ENCODE measurements around the gene OOSP3. TPM values are rescaled to one million over a fixed set of nuclear protein-coding genes. Genes with fewer than 3 reads are reported as not detected.
"Not testable (repeated sequence)": the region's sequence is repeated elsewhere in the genome, so short reads cannot be mapped to it uniquely, and the experiment has no call there.

Gene OOSP3, protein sequence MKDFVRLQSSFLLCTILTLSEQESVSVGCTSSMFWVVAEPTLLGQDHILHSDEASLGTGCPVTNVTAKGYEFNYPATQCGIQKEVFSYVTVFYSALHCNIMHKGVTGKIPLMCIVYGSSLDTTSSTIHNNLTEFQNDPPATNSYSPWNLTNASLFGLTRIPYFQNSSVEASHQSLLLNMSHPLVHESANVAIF
- total RNA-seq (2014; rRNA removed; shearing (Covaris generic)) = not detected in 2 replicates

DNA sequence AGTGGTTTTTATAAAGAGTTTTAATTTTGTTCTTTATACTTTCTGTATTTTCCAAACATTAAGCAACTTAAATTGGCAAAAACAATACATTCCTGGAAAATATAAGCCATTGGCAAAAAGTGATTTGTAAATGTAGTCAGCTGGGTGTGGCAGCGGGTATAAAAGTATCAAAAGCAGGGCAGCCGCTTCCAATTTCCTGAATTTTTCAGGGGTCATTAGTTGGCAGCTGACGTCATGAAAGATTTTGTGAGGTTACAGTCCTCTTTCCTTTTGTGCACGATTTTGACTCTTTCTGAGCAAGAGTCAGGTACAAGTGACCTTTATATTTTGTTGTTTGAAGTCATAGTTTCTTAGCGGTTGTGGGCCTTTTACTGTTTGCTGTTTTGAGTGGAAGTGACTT is at the start of gene OOSP3:
Gene OOSP3, plus strand, starts transcription at position 208 of the 400 bp plus-strand sequence. Its CDS starts 27 bp downstream, at position 235.
- Histone ChIP-seq H3K27ac (no peak within 1 kb of the TSS), H3K36me3 (no peaks in the 10 kb centered on the region), H3K9me3 (replicated peaks) (no peaks in the 10 kb centered on the region), H3K4me1 (no peaks in the 10 kb centered on the region), H3K27me3 (no peaks in the 10 kb centered on the region), H3K4me3 (no peak within 1 kb of the TSS)
- no peak for DNase-seq

DNA sequence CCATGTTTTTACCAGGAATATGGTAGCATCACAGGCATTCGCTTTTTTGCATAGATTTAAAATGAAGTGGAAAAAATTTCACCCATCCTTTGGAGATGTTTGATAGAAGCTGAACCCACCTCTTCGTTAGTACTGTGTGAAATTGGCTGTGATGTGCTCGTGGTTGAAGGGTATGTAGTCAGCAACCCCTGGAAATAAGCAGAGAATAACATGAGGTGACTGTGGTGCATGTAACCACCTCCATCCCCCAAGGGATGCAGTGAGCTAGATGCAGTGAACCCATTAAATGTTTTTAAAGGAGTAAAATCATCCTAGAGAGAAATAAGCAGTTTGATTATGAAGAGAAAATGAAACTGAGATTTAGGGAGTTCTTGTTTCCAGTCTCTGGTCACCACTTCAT is 49.2 kb upstream of the OOSP3 start:
- no peak overlapping the region for H3K27ac ChIP-seq
- no peaks in the 10 kb centered on the region for H3K9me3 ChIP-seq (replicated peaks)
- no peak for DNase-seq
- H3K27me3 ChIP-seq = no peaks in the 10 kb centered on the region
- no peaks in the 10 kb centered on the region for H3K36me3 ChIP-seq
- H3K4me3 ChIP-seq = no peak overlapping the region
- H3K4me1 ChIP-seq = no peaks in the 10 kb centered on the region

DNA sequence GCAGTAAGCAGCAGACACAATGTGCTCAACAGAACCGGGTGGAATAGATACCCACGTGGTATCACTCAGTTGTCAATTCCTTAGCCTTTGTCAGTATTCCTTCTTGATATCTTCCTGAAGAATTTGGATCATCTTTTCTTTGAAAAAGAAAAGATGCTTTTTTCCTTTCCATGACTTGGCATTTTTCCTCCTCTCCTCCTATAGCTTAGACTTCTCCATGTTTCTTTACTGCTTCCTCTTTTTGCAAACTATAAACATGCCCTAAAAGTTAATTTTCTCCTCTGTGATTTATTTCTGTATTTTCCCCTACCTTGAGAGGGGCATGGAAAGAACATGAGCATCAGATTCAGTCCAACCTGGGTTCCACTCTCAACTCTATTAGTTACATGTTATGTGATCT is 45.0 kb upstream of the OOSP3 start:
- Histone ChIP-seq H3K9me3 (replicated peaks) (no peaks in the 10 kb centered on the region), H3K27ac (no peak overlapping the region), H3K4me1 (no peaks in the 10 kb centered on the region), H3K36me3 (no peaks in the 10 kb centered on the region), H3K27me3 (no peaks in the 10 kb centered on the region), H3K4me3 (no peak overlapping the region)
- DNase-seq = no peak

DNA sequence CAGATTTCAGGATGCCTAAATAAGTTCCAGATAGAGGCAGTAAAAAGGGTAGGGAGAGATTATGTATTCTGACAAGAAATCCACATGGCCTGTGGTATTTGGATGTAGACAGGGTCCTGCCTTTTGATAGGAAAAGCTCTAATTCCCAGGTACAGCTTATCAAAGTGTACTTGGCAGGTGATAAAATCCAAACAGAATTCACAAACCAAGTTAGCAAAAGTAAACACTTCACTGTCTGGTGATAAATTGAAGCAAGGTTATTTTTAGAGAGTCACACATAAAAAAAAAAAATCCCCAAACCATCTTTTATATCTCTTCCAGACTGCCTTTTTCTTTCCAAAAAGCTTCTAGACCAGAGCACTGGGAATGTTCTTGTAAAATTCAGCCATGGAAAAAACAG is 39.0 kb upstream of the OOSP3 start:
- H3K4me3 ChIP-seq = no peak overlapping the region
- H3K27ac ChIP-seq = no peak overlapping the region
- no peaks in the 10 kb centered on the region for H3K4me1 ChIP-seq
- H3K27me3 ChIP-seq = no peaks in the 10 kb centered on the region
- H3K9me3 ChIP-seq (replicated peaks) = no peaks in the 10 kb centered on the region
- no peaks in the 10 kb centered on the region for H3K36me3 ChIP-seq
- no peak for DNase-seq

DNA sequence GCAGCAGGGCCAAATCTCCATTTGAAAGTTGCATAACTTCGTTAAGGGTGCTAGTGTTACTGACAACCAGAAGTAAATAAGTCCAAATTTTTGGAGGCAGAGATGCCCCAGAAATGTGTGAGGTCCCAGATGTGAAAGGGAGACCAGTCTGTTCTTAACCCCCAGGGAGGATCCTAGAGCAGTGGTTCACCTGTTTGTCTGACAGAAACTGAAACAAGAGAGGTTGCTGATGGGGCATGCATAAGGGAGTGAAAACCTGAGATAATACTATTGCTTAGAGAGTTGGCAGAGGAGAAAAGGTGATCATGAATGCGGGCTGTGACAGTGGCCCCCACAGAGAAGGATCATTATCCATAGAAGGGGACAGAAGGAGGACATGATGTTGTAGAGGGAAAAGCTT is 37.1 kb upstream of the OOSP3 start:
- no peaks in the 10 kb centered on the region for H3K4me1 ChIP-seq
- H3K4me3 ChIP-seq = no peak overlapping the region
- no peaks in the 10 kb centered on the region for H3K27me3 ChIP-seq
- no peak overlapping the region for H3K27ac ChIP-seq
- H3K9me3 ChIP-seq (replicated peaks) = no peaks in the 10 kb centered on the region
- no peaks in the 10 kb centered on the region for H3K36me3 ChIP-seq
- DNase-seq = no peak

DNA sequence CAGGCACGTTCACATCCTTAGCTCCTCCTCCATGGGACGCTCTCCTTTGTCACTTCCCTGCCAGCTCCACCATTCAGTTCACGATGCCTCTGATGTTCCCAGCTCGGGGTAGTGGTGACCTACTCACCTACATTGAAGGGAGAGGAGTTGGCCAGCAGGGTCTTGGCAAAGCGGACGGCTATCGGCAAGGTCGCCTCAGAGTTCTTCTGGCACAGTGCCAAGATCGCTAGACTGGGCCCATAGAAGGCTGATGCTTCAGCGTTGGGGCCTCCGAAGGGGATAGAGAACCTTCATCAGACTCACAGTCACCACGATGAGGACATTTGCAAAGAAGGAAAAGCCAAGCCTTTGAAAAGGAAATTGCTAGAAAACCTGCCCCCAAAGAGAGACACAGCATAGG is 36.3 kb upstream of the OOSP3 start:
- no peaks in the 10 kb centered on the region for H3K27me3 ChIP-seq
- H3K27ac ChIP-seq = no peak overlapping the region
- no peak overlapping the region for H3K4me3 ChIP-seq
- H3K9me3 ChIP-seq (replicated peaks) = no peaks in the 10 kb centered on the region
- H3K4me1 ChIP-seq = no peaks in the 10 kb centered on the region
- DNase-seq = no peak
- no peaks in the 10 kb centered on the region for H3K36me3 ChIP-seq

DNA sequence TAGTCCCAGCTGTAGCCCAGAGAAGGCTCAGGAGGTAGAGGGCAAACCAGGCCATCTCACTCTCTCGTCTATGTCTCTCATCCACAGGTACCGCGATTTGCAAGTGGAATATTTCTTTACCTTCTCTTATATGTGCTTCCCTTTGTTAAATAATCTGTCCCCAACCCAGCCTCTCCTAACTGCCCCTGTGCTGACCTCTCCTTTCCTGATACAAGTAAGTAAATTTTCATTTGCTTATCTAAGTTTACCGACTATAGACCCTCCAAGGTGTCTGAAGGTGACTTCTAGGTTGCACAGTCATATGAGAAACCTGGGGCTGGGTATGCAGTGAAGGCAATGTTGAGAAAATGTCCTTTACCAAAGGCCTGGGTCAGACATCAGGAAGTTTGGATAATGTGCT is 33.2 kb upstream of the OOSP3 start, which contains the start of gene CBLIF:
Gene CBLIF, minus strand, starts transcription at position 101 of the 400 bp plus-strand sequence. Its CDS starts 46 bp downstream, at position 55.
- H3K9me3 ChIP-seq (replicated peaks) = no peaks in the 10 kb centered on the region
- no peak within 1 kb of the TSS for H3K27ac ChIP-seq
- H3K4me1 ChIP-seq = no peaks in the 10 kb centered on the region
- H3K4me3 ChIP-seq = no peak within 1 kb of the TSS
- H3K27me3 ChIP-seq = no peaks in the 10 kb centered on the region
- no peak for DNase-seq
- no peaks in the 10 kb centered on the region for H3K36me3 ChIP-seq

DNA sequence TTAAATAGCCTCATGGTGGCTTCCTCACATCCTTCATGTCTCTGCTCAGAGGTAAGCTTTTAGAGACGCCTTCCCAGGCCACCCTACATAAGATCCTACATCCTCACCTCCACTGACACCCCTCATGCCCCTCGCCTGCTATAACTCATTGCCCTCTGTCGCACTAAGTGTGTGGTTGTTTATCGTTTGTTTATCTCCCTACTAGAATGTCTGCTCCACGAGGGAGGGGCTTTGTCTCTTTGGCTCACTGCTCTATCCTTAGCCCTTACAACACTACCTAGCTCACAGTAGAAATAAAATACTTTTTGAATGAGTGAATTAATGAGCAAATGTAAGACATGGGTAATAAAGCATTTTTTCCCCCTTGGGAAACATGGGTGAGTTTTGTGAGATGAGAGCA is 32.0 kb upstream of the OOSP3 start:
- Histone ChIP-seq H3K27me3 (no peaks in the 10 kb centered on the region), H3K27ac (no peak overlapping the region), H3K9me3 (replicated peaks) (no peaks in the 10 kb centered on the region), H3K4me3 (no peak overlapping the region), H3K36me3 (no peaks in the 10 kb centered on the region), H3K4me1 (no peaks in the 10 kb centered on the region)
- no peak for DNase-seq

DNA sequence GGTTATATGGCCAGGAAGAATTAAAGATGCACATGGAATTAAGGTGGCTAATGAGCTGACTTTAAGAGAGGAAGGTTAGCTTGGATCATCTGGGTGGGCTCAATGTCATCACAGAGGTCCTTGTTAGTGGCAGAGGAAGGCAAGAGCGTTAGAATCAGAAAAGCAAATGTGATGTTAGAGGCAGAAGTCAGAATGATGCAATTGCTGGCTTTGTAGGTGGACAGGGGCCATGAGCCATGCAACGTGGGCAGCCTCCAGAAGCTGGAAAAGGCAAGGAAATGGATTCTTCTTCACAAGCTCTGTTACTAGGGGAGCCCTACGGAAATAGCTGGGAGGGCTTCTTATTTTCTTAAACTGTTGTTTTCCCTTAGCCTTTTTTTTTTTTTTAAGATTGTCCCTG is 31.0 kb upstream of the OOSP3 start:
- Histone ChIP-seq H3K4me3 (no peak overlapping the region), H3K4me1 (no peaks in the 10 kb centered on the region), H3K27ac (no peak overlapping the region), H3K27me3 (no peaks in the 10 kb centered on the region), H3K9me3 (replicated peaks) (no peaks in the 10 kb centered on the region), H3K36me3 (no peaks in the 10 kb centered on the region)
- no peak for DNase-seq

DNA sequence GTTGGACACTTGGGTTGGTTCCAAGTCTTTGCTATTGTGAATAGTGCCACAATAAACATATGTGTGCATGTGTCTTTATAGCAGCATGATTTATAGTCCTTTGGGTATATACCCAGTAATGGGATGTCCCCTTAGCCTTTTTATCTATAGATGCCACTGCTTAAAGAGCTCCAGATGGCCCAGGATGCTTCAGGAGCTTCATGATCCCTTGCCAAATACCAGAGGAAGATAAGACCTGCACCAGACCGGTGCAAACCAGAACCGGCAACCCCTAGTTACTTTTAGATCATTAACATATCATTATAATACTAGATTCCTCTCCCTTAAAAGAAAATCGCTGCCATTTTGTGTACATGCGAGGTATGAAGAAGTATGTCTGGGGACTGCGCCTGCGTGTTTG is 30.1 kb upstream of the OOSP3 start:
- H3K4me1 ChIP-seq; H3K27ac ChIP-seq; H3K27me3 ChIP-seq; H3K36me3 ChIP-seq; H3K9me3 ChIP-seq (replicated peaks); DNase-seq; H3K4me3 ChIP-seq: not testable (repeated sequence)

DNA sequence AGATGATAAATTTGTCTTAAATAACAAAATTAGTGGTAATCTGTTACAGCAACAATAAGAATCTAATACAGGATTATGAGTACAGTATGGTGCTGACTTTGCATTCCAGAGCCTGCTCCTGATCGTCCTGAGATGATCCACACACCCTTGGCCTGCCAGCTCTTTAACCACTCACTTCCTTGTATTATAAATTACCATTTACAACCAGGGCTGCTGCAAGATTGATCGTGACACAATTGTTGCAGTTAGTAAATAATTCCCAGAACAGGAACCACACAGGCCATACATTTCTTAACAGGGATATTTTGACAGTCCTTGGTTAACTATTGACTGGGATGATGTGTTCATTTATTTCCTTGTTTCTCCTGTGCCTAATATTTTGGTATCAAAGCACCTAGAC is 29.5 kb upstream of the OOSP3 start:
- Histone ChIP-seq H3K36me3 (no peaks in the 10 kb centered on the region), H3K27ac (no peak overlapping the region), H3K4me1 (no peaks in the 10 kb centered on the region), H3K4me3 (no peak overlapping the region), H3K27me3 (no peaks in the 10 kb centered on the region), H3K9me3 (replicated peaks) (no peaks in the 10 kb centered on the region)
- no peak for DNase-seq

DNA sequence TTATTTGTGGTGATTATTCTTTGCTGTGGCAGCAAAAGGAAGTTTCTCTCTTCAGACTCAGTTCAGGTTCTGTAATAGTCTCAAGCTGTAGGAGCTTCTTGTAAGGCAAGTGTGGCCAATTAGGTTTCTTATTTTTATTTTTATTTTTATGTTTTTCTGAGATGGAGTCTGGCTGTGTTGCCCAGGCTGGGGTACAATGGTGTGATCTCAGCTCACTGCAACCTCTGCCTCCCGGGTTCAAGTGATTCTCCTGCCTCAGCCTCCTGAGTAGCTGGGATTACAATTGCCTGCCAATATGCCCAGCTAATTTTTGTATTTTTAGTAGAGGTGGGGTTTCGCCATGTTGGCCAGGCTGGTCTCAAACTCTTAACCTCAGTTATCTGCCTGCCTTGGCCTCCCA is 29.0 kb upstream of the OOSP3 start:
- not testable (repeated sequence) for DNase-seq; H3K4me1 ChIP-seq; H3K27ac ChIP-seq; H3K9me3 ChIP-seq (replicated peaks); H3K4me3 ChIP-seq; H3K27me3 ChIP-seq; H3K36me3 ChIP-seq

DNA sequence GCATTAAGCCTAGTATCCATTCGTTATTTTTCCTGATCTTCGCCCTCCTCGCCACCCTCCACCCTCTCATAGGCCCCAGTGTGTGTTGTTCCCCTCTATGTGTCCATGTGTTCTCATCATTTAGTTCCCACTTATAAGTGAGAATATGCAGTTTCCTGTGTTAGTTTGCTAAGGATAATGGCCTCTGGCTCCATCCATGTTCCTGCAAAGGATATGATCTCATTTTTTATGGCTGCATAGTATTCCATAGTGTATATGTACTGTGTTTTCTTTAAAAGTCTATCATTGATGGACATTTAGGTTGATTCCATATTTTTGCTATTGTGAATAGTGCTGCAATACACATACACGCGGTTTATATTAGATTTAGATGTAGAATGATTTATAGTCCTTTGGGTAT is 27.2 kb upstream of the OOSP3 start:
- H3K27ac ChIP-seq; H3K4me3 ChIP-seq; DNase-seq; H3K27me3 ChIP-seq; H3K36me3 ChIP-seq; H3K9me3 ChIP-seq (replicated peaks); H3K4me1 ChIP-seq: not testable (repeated sequence)

DNA sequence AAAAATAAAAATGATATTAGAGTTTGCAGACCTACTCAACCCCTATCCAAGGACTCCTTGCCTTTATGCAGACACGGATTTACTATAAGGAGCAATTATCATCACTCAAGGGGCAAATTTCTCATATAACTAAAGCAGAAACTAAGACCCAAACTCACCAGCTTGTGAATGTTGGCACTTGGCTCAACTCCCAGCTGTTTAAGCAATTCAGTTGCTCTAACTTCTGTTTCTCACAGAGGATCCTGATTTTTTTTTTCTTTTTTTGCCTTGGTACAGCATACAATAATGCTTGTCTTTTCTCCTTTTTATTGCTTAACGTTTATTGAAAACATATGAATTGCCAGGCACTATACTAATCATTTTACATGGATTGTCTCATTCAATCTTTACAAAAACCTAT is 23.7 kb upstream of the OOSP3 start:
- peaks cover 7% of the 10 kb centered on the region for H3K4me1 ChIP-seq
- no peaks in the 10 kb centered on the region for H3K9me3 ChIP-seq (replicated peaks)
- no peak for DNase-seq
- no peaks in the 10 kb centered on the region for H3K36me3 ChIP-seq
- no peak overlapping the region for H3K4me3 ChIP-seq
- no peak overlapping the region for H3K27ac ChIP-seq
- H3K27me3 ChIP-seq = no peaks in the 10 kb centered on the region

DNA sequence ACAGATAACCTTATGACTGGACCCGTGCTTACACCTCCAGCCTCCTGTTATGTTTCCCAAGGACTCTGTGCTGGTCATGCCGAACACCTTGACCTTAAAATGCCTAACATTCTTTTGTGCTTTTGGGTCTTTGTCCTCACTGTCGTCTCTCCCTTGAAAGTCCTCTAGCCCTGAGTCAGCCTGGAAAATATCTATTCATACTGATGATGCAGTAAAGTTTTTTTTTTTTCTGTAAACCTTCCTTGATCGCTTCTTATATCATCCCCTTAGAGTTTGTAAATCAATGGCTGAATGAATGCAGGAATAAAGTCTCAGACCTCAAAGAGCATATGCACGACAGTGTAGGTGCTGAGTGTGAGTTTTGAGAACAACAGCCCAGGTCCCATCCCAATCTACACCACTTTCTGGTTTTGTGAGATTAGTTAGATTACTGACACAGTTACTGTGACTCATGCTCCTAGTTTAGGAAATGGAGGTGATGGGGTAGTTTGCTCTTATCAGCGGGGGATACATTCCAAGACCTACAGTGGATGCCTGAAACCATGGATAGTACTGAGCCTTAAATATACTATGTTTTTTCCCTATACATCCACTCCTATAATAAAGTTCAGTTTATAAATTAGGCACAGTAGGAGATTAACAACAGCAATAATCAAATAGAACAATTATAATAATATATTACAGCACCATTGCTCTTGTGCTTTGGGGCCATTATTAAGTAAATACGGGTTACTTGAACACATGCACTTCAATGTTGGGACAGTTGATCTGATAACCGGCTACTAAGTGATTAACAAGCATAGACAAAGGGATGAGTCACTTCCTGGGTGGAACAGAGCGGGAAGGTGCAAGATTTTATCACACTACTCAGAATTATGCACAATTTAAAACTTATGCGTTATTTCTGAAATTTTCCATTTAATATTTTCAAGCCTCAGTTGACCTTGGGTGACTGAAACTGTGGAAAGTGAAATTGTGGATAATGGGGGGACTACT is 20.8 kb upstream of the OOSP3 start:
- DNase-seq = no peak
- Histone ChIP-seq H3K9me3 (replicated peaks) (no peaks in the 10 kb centered on the region), H3K27me3 (no peaks in the 10 kb centered on the region), H3K4me3 (no peak overlapping the region), H3K4me1 (peaks cover 7% of the 10 kb centered on the region), H3K27ac (no peak overlapping the region), H3K36me3 (no peaks in the 10 kb centered on the region)
